Ishikawa (cell line): ENCODE results near the gene LZIC.

Experiments used
- CEBPB ChIP-seq: IDR thresholded peaks from 2 replicates; pipeline ENCODE4 v1.6.1; 2012
- CREB1 ChIP-seq: IDR thresholded peaks from 2 replicates; pipeline ENCODE4 v1.6.1; 2012; ENCODE audit warnings: low read depth
- EGR1 ChIP-seq: IDR thresholded peaks from 2 replicates; pipeline ENCODE4 v1.6.1; 2012
- EP300 ChIP-seq: IDR thresholded peaks from 2 replicates; pipeline ENCODE4 v1.6.1; 2012; ENCODE audit warnings: borderline replicate concordance
- FOXM1 ChIP-seq: IDR thresholded peaks from 2 replicates; pipeline ENCODE4 v1.6.1; 2012; ENCODE audit warnings: low read depth, borderline replicate concordance
- MAX ChIP-seq: IDR thresholded peaks from 2 replicates; pipeline ENCODE4 v1.6.1; 2012
- NFIC ChIP-seq: IDR thresholded peaks from 2 replicates; pipeline ENCODE4 v1.6.1; 2012
- RAD21 ChIP-seq: IDR thresholded peaks from 2 replicates; pipeline ENCODE4 v1.6.1; 2012; ENCODE audit warnings: low read depth
- REST ChIP-seq: IDR thresholded peaks from 2 replicates; pipeline ENCODE4 v1.6.1; 2012; ENCODE audit warnings: low read depth, mild to moderate bottlenecking
- TAF1 ChIP-seq: IDR thresholded peaks from 2 replicates; pipeline ENCODE4 v1.6.1; 2012; ENCODE audit warnings: low read depth, mild to moderate bottlenecking
- TEAD4 ChIP-seq: IDR thresholded peaks from 2 replicates; pipeline ENCODE4 v1.6.1; 2012
- YY1 ChIP-seq: IDR thresholded peaks from 2 replicates; pipeline ENCODE4 v1.6.1; 2012; ENCODE audit warnings: low read depth
- ZBTB7A ChIP-seq: IDR thresholded peaks from 2 replicates; pipeline ENCODE4 v1.6.1; 2012; ENCODE audit warnings: low read depth

- TF ChIP-seq MAX (no peak), EP300 (no peak), TAF1 (no peak), CEBPB (no peak), REST (no peak), ZBTB7A (no peak), YY1 (no peak), RAD21 (no peak), FOXM1 (no peak), TEAD4 (no peak), CREB1 (no peak), EGR1 (no peak), NFIC (no peak)
These were observed 41.1 kb downstream of the LZIC start for GRCh38 chr1:9902060-9902452.
